HEK293 (cell line): Measurements from ENCODE around the gene FCHO1.

Experiments used
- HOXA7 ChIP-seq: sonication (generic); formaldehyde crosslinking; IDR thresholded peaks from 2 replicates; pipeline ENCODE4 v1.8.1; 2022; ENCODE audit warnings: missing genetic modification reagents, borderline replicate concordance
- MYNN ChIP-seq: fragments of 450-650 bp; formaldehyde crosslinking; IDR thresholded peaks from 2 replicates; pipeline ENCODE4 v1.5.1; 2016; ENCODE audit warnings: missing biosample characterization, missing genetic modification characterization, borderline replicate concordance
- ZNF114 ChIP-seq: fragments of 450-650 bp; formaldehyde crosslinking; IDR thresholded peaks from 2 replicates; pipeline ENCODE4 v1.5.0; 2017; ENCODE audit warnings: missing biosample characterization, missing genetic modification characterization
- ZNF121 ChIP-seq: fragments of 450-650 bp; formaldehyde crosslinking; IDR thresholded peaks from 2 replicates; pipeline ENCODE4 v1.5.1; 2016; ENCODE audit warnings: missing biosample characterization, missing genetic modification characterization
- ZNF473 ChIP-seq: fragments of 450-650 bp; formaldehyde crosslinking; IDR thresholded peaks from 2 replicates; pipeline ENCODE4 v1.5.1; 2017; ENCODE audit warnings: missing biosample characterization, missing genetic modification characterization
- ZNF76 ChIP-seq: fragments of 450-650 bp; formaldehyde crosslinking; IDR thresholded peaks from 2 replicates; pipeline ENCODE4; 2016; ENCODE audit warnings: low read depth, missing biosample characterization, missing genetic modification characterization, borderline replicate concordance
- ZNF776 ChIP-seq: fragments of 450-650 bp; formaldehyde crosslinking; IDR thresholded peaks from 2 replicates; pipeline ENCODE4 v1.5.0; 2017; ENCODE audit warnings: missing biosample characterization, missing genetic modification characterization, borderline replicate concordance
- ZNF792 ChIP-seq: fragments of 450-650 bp; formaldehyde crosslinking; IDR thresholded peaks from 2 replicates; pipeline ENCODE4 v1.5.1; 2016; ENCODE audit warnings: missing biosample characterization, missing genetic modification characterization
- TF ChIP-seq, protein P1 (sequence below): fragments of 450-650 bp; formaldehyde crosslinking; IDR thresholded peaks from 2 replicates; pipeline ENCODE4 v1.5.1; 2016; ENCODE audit warnings: missing biosample characterization, missing genetic modification characterization
- TF ChIP-seq, protein P2 (sequence below): fragments of 450-650 bp; formaldehyde crosslinking; IDR thresholded peaks from 2 replicates; pipeline ENCODE4 v1.5.1; 2016; ENCODE audit warnings: missing biosample characterization, missing genetic modification characterization
- TF ChIP-seq, protein P3 (sequence below): fragments of 450-650 bp; formaldehyde crosslinking; IDR thresholded peaks from 2 replicates; pipeline ENCODE4 v1.5.1; 2016; ENCODE audit warnings: missing biosample characterization, missing genetic modification characterization

DNA sequence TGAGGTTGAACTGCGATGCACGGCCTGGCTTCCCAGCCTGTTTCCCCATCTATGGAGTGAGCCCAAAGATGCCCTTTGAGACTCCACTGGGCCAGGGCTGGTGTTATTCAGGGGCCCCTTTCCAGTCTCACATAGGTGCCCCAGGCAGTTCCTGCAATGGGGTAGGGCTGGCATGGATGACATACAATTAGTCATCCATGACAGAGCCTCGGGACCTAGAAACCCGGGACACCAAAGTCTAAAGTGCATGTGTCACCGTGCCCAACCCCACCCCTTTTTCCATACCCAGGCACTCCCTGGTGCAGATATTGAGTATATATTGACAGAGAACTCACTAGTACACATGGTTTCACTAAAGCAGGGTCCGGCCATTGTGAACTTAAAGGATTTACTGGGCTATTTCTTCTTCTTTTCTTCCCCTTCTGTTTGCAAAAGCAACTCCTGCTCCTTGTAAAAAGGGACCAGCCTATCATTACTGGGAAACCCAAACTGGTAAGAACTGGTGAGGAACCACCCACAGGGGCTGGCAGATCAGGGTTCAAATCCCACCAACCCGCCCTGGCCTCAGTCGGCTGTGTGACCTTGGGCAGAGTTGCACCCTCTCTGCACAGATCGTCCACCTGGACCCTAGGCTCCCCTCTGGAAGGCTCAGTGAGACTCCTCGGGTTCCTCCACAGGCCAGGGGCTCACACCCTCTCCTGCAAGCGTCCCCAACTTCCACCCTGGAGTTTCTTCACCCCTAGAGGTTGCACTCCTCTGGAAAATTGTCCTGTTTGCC, 46.3 kb downstream of the FCHO1 start:
- TF ChIP-seq ZNF76 (no peak), ZNF114 (tag by site-specific recombination) (no peak), ZNF473 (tag by site-specific recombination) (no peak), HOXA7 (no peak), MYNN (tag by site-specific recombination) (no peak), ZNF121 (tag by site-specific recombination) (no peak), ZNF776 (tag by site-specific recombination) (no peak), ZNF792 (tag by site-specific recombination) (no peak)
- TF ChIP-seq, protein P1, sequence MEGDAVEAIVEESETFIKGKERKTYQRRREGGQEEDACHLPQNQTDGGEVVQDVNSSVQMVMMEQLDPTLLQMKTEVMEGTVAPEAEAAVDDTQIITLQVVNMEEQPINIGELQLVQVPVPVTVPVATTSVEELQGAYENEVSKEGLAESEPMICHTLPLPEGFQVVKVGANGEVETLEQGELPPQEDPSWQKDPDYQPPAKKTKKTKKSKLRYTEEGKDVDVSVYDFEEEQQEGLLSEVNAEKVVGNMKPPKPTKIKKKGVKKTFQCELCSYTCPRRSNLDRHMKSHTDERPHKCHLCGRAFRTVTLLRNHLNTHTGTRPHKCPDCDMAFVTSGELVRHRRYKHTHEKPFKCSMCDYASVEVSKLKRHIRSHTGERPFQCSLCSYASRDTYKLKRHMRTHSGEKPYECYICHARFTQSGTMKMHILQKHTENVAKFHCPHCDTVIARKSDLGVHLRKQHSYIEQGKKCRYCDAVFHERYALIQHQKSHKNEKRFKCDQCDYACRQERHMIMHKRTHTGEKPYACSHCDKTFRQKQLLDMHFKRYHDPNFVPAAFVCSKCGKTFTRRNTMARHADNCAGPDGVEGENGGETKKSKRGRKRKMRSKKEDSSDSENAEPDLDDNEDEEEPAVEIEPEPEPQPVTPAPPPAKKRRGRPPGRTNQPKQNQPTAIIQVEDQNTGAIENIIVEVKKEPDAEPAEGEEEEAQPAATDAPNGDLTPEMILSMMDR (tag by site-specific recombination), result no peak
- TF ChIP-seq, protein P2, sequence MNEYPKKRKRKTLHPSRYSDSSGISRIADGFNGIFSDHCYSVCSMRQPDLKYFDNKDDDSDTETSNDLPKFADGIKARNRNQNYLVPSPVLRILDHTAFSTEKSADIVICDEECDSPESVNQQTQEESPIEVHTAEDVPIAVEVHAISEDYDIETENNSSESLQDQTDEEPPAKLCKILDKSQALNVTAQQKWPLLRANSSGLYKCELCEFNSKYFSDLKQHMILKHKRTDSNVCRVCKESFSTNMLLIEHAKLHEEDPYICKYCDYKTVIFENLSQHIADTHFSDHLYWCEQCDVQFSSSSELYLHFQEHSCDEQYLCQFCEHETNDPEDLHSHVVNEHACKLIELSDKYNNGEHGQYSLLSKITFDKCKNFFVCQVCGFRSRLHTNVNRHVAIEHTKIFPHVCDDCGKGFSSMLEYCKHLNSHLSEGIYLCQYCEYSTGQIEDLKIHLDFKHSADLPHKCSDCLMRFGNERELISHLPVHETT, result no peak
- TF ChIP-seq, protein P3, sequence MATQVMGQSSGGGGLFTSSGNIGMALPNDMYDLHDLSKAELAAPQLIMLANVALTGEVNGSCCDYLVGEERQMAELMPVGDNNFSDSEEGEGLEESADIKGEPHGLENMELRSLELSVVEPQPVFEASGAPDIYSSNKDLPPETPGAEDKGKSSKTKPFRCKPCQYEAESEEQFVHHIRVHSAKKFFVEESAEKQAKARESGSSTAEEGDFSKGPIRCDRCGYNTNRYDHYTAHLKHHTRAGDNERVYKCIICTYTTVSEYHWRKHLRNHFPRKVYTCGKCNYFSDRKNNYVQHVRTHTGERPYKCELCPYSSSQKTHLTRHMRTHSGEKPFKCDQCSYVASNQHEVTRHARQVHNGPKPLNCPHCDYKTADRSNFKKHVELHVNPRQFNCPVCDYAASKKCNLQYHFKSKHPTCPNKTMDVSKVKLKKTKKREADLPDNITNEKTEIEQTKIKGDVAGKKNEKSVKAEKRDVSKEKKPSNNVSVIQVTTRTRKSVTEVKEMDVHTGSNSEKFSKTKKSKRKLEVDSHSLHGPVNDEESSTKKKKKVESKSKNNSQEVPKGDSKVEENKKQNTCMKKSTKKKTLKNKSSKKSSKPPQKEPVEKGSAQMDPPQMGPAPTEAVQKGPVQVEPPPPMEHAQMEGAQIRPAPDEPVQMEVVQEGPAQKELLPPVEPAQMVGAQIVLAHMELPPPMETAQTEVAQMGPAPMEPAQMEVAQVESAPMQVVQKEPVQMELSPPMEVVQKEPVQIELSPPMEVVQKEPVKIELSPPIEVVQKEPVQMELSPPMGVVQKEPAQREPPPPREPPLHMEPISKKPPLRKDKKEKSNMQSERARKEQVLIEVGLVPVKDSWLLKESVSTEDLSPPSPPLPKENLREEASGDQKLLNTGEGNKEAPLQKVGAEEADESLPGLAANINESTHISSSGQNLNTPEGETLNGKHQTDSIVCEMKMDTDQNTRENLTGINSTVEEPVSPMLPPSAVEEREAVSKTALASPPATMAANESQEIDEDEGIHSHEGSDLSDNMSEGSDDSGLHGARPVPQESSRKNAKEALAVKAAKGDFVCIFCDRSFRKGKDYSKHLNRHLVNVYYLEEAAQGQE (tag by site-specific recombination), result no peak
